Peyer's patch (tissue), 4 donors: Measurements from ENCODE around the gene ANTXR1.

Experiments used
- POLR2A ChIP-seq, 2 donors: fragments of 450-650 bp; IDR thresholded peaks; one replicate each; pipeline ENCODE4 v1.5.1; 2017; ENCODE audit warnings: antibody characterized with exemption in 2 of 2, mild to moderate bottlenecking in 2 of 2, moderate library complexity in 2 of 2
- TF ChIP-seq, protein P1 (sequence below), 6 experiments: fragments of 450-650 bp in 4 of 6; fragments of 200-600 bp in 2 of 6; sonication (generic) in 1 of 6; IDR thresholded peaks; one replicate each; pipeline ENCODE4 v1.5.1; 2017 to 2019; ENCODE audit warnings: antibody characterized with exemption in 6 of 6, mild to moderate bottlenecking in 3 of 6, moderate library complexity in 1 of 6

DNA sequence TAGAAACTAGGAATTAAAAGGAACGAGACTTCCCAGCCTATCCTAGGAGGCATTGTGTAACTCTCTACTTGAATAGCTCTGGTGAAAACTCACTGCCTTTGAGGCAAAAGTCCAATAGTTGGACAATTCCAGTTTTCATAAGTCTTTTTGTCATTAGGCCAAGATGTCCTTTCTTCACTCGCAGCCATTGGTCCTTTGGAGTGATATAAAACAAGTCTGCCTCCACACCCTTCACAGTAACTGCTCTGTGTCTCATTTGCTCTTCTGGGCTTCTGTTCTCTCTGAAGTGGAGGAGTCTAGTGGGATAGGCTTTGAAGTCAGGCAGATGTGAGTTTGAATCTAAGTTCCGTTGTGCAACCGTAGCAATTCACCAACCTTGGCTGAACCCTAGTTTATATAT lies 28.2 kb downstream of the ANTXR1 start:
- TF ChIP-seq, protein P1, sequence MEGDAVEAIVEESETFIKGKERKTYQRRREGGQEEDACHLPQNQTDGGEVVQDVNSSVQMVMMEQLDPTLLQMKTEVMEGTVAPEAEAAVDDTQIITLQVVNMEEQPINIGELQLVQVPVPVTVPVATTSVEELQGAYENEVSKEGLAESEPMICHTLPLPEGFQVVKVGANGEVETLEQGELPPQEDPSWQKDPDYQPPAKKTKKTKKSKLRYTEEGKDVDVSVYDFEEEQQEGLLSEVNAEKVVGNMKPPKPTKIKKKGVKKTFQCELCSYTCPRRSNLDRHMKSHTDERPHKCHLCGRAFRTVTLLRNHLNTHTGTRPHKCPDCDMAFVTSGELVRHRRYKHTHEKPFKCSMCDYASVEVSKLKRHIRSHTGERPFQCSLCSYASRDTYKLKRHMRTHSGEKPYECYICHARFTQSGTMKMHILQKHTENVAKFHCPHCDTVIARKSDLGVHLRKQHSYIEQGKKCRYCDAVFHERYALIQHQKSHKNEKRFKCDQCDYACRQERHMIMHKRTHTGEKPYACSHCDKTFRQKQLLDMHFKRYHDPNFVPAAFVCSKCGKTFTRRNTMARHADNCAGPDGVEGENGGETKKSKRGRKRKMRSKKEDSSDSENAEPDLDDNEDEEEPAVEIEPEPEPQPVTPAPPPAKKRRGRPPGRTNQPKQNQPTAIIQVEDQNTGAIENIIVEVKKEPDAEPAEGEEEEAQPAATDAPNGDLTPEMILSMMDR (IDR thresholded peaks at IDR 0.05): no peak
- no peak for TF ChIP-seq POLR2A (IDR thresholded peaks at IDR 0.05)
